Uterine smooth muscle cell (primary cell): ENCODE results near the gene CCDC171. TPM values are rescaled to one million over a fixed set of nuclear protein-coding genes. Genes with fewer than 3 reads are reported as not detected.

Experiments used
- total RNA-seq: library from RNA; depleted of rRNA; stranded (reverse); fragments of >200 nt; gene quantifications from 2 replicates; pipeline ENCODE4 v1.2.3, GENCODE V29; 2014

CCDC171 gene
- 3.3 and 4.5 TPM in 2 replicates for total RNA-seq

DNA sequence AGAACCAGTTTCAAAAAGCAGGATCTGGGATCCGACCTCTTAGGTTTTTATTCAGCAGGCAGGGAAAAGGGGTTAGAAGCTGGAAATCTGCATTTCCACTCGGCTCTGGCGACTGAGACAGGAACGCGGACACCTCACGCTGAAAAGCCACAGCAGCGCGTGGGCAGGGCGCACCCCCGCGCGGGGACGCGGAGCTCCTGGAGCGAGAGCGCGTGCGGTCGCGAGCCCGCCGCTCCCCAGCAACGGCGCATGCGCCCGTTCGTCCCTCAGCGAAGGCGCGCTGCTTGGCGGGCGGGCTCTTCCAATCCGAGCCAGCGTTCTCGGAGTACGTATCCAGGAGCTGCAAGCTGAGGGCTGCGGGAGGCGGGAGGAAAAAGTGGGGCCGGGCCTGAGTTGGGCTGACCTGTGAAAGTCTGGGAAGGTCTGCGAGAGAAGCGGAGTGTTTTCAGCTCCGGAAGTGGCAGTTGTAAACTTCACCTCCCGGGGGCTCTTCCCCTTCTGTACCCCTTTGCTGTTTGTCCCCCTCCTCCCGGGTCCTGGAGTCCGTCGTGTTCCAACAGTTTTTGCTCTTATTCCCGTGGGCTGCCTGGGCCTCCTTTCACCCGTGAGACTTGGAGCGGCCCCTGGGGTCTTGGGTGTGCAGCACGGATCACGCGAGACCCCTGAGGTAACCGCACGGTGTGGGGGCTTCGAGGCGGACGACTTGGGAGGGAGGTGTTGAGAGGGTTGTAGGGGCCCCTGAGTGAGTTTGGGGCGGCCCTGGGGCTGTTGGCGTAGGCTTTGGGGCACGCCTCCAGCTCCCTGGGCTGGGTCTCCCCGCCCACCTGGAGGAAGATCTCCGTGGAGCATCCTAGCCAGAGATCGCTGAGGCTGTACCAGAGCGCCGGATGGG is at the start of gene CCDC171:
TSS of gene CCDC171 (plus strand) at position 408 of the 892 bp plus-strand sequence. CDS start 11,046 bp downstream, outside the sequence.

DNA sequence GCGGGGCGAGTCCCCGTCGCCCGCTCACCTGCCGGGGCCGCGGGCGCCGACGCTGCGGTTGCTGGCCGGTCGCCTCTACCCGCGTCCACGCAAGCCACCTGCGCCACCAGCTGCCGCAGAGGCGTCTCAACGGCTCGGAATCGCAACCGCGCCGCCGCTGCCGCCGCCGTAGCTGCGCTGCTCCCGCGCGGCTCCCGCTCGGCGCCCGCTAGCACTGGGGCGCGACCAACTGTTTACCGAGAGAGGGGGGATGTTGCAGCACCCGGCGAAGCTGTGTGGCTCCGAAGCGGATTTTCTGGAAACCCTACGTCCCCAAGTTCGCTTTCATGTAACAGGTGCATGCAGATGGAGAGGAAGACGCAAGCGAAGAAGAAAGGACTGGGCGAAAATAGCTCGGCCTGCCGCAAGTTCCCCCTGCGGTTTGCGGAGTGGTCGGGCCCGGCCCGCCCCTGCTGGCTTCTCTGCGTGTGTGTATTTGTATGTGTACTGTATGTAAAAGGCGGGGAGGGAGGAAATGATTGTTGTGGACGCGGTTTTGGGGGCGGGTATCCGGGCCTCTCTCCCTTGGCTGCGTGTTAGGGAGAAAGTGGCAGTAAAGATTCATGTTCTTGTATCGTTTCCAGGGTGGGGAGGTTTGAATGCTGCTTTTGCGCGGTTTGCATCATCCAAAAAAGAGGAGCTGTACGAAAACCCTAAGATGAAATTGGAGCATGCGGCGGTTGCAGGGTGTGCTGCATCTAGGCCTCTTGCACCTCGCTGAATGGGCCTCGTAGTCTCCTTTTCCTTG is 41.9 kb upstream of the CCDC171 start, which contains the start of gene PSIP1:
TSS of gene PSIP1 (minus strand) at position 182 of the 787 bp plus-strand sequence. CDS start 782 bp downstream, outside the sequence.

Other genes starting within 250 kb of the CCDC171 start
- 17.5 and 31.7 TPM in 2 replicates for gene TTC39B, start 245.8 kb upstream of the CCDC171 start, total RNA-seq
- gene SNAPC3, start 130.2 kb upstream of the CCDC171 start, total RNA-seq: 53.9 and 64.2 TPM in 2 replicates
- 70.5 and 85.3 TPM in 2 replicates for gene PSIP1, start 42.1 kb upstream of the CCDC171 start, total RNA-seq